Measurements from ENCODE around the gene CYTH1.

Gene CYTH1

GRCh38 chr17:78694805-78695531 lies 87.1 kb downstream of the CYTH1 start:
- WGBS, 2 experiments = 92 to 98% methylated on average over 16 of the region's 16 CpGs
- Histone ChIP-seq H3K36me3 (ENCODE audit: control insufficient read depth, insufficient read depth, low read length) (peaks cover 5% of the 10 kb centered on the region), H3K9me3 (ENCODE audit: control insufficient read depth, low read length) (no peaks in the 10 kb centered on the region), H3K4me1 (ENCODE audit: control insufficient read depth, insufficient read depth, low read length) (no peaks in the 10 kb centered on the region), H3K27ac (ENCODE audit: insufficient read depth, low read depth, low read length, poor library complexity, severe bottlenecking) (no peak overlapping the region), H3K27me3 (ENCODE audit: control insufficient read depth, insufficient read depth, low read length, poor library complexity, severe bottlenecking) (no peaks in the 10 kb centered on the region), H3K4me3 (ENCODE audit: insufficient read depth, low read depth, low read length) (no peak overlapping the region)

GRCh38 chr17:78693346-78694083 lies 88.6 kb downstream of the CYTH1 start:
- Histone ChIP-seq H3K4me3 (ENCODE audit: insufficient read depth, low read depth, low read length) (no peak overlapping the region), H3K9me3 (ENCODE audit: control insufficient read depth, low read length) (no peaks in the 10 kb centered on the region), H3K36me3 (ENCODE audit: control insufficient read depth, insufficient read depth, low read length) (peaks cover 5% of the 10 kb centered on the region), H3K4me1 (ENCODE audit: control insufficient read depth, insufficient read depth, low read length) (no peaks in the 10 kb centered on the region), H3K27me3 (ENCODE audit: control insufficient read depth, insufficient read depth, low read length, poor library complexity, severe bottlenecking) (no peaks in the 10 kb centered on the region), H3K27ac (ENCODE audit: insufficient read depth, low read depth, low read length, poor library complexity, severe bottlenecking) (no peak overlapping the region)
- 90 to 93% methylated on average over 7 to 8 of the region's 8 CpGs for WGBS, 2 experiments

GRCh38 chr17:78692460-78693010 lies 89.5 kb downstream of the CYTH1 start:
- H3K36me3 ChIP-seq (ENCODE audit: control insufficient read depth, insufficient read depth, low read length) = no peaks in the 10 kb centered on the region

GRCh38 chr17:78689029-78689428 lies 93.0 kb downstream of the CYTH1 start:
- Histone ChIP-seq H3K36me3 (ENCODE audit: control insufficient read depth, insufficient read depth, low read length) (no peaks in the 10 kb centered on the region), H3K27ac (ENCODE audit: insufficient read depth, low read depth, low read length, poor library complexity, severe bottlenecking) (no peak overlapping the region), H3K9me3 (ENCODE audit: control insufficient read depth, low read length) (no peaks in the 10 kb centered on the region), H3K4me3 (ENCODE audit: insufficient read depth, low read depth, low read length) (no peak overlapping the region), H3K4me1 (ENCODE audit: control insufficient read depth, insufficient read depth, low read length) (no peaks in the 10 kb centered on the region), H3K27me3 (ENCODE audit: control insufficient read depth, insufficient read depth, low read length, poor library complexity, severe bottlenecking) (no peaks in the 10 kb centered on the region)
- 93 to 94% methylated on average over 2 of the region's 2 CpGs for WGBS, 2 experiments

More at GRCh38 chr17:78692460-78693010, 89.5 kb downstream of the CYTH1 start:
- Histone ChIP-seq H3K9me3 (ENCODE audit: control insufficient read depth, low read length) (no peaks in the 10 kb centered on the region), H3K27me3 (ENCODE audit: control insufficient read depth, insufficient read depth, low read length, poor library complexity, severe bottlenecking) (no peaks in the 10 kb centered on the region), H3K4me1 (ENCODE audit: control insufficient read depth, insufficient read depth, low read length) (no peaks in the 10 kb centered on the region), H3K4me3 (ENCODE audit: insufficient read depth, low read depth, low read length) (no peak overlapping the region), H3K27ac (ENCODE audit: insufficient read depth, low read depth, low read length, poor library complexity, severe bottlenecking) (no peak overlapping the region)
- WGBS, 2 experiments = 93% methylated on average over 15 of the region's 15 CpGs

GRCh38 chr17:78687944-78688343 lies 94.1 kb downstream of the CYTH1 start:
- no peaks in the 10 kb centered on the region for H3K4me1 ChIP-seq (ENCODE audit: control insufficient read depth, insufficient read depth, low read length)
- no peak overlapping the region for H3K4me3 ChIP-seq (ENCODE audit: insufficient read depth, low read depth, low read length)
- H3K9me3 ChIP-seq (ENCODE audit: control insufficient read depth, low read length) = no peaks in the 10 kb centered on the region
- H3K27me3 ChIP-seq (ENCODE audit: control insufficient read depth, insufficient read depth, low read length, poor library complexity, severe bottlenecking) = no peaks in the 10 kb centered on the region
- 93 to 95% methylated on average over 6 to 7 of the region's 7 CpGs for WGBS, 2 experiments
- no peak overlapping the region for H3K27ac ChIP-seq (ENCODE audit: insufficient read depth, low read depth, low read length, poor library complexity, severe bottlenecking)
- no peaks in the 10 kb centered on the region for H3K36me3 ChIP-seq (ENCODE audit: control insufficient read depth, insufficient read depth, low read length)

- 92 to 98% methylated on average over 3 of the region's 3 CpGs for WGBS, 2 experiments
- Histone ChIP-seq H3K4me3 (ENCODE audit: insufficient read depth, low read depth, low read length) (no peak overlapping the region), H3K27me3 (ENCODE audit: control insufficient read depth, insufficient read depth, low read length, poor library complexity, severe bottlenecking) (no peaks in the 10 kb centered on the region), H3K36me3 (ENCODE audit: control insufficient read depth, insufficient read depth, low read length) (no peaks in the 10 kb centered on the region), H3K9me3 (ENCODE audit: control insufficient read depth, low read length) (no peaks in the 10 kb centered on the region), H3K27ac (ENCODE audit: insufficient read depth, low read depth, low read length, poor library complexity, severe bottlenecking) (no peak overlapping the region), H3K4me1 (ENCODE audit: control insufficient read depth, insufficient read depth, low read length) (no peaks in the 10 kb centered on the region)
Observed at GRCh38 chr17:78687125-78687524, 94.9 kb downstream of the CYTH1 start.

GRCh38 chr17:78684026-78684425 lies 98.0 kb downstream of the CYTH1 start:
- no peaks in the 10 kb centered on the region for H3K9me3 ChIP-seq (ENCODE audit: control insufficient read depth, low read length)
- H3K27ac ChIP-seq (ENCODE audit: insufficient read depth, low read depth, low read length, poor library complexity, severe bottlenecking) = no peak overlapping the region
- H3K27me3 ChIP-seq (ENCODE audit: control insufficient read depth, insufficient read depth, low read length, poor library complexity, severe bottlenecking) = no peaks in the 10 kb centered on the region
- no peak overlapping the region for H3K4me3 ChIP-seq (ENCODE audit: insufficient read depth, low read depth, low read length)
- 92 to 94% methylated on average over 6 of the region's 6 CpGs for WGBS, 2 experiments
- H3K36me3 ChIP-seq (ENCODE audit: control insufficient read depth, insufficient read depth, low read length) = no peaks in the 10 kb centered on the region
- H3K4me1 ChIP-seq (ENCODE audit: control insufficient read depth, insufficient read depth, low read length) = no peaks in the 10 kb centered on the region

- 93% methylated on average over 5 of the region's 5 CpGs for WGBS, 2 experiments
- H3K4me3 ChIP-seq (ENCODE audit: insufficient read depth, low read depth, low read length) = no peak overlapping the region
- H3K4me1 ChIP-seq (ENCODE audit: control insufficient read depth, insufficient read depth, low read length) = no peaks in the 10 kb centered on the region
Observed at GRCh38 chr17:78683408-78683961, 98.6 kb downstream of the CYTH1 start.

GRCh38 chr17:78682363-78682762 lies 99.7 kb downstream of the CYTH1 start:
- Histone ChIP-seq H3K27ac (ENCODE audit: insufficient read depth, low read depth, low read length, poor library complexity, severe bottlenecking) (no peak overlapping the region), H3K36me3 (ENCODE audit: control insufficient read depth, insufficient read depth, low read length) (no peaks in the 10 kb centered on the region), H3K27me3 (ENCODE audit: control insufficient read depth, insufficient read depth, low read length, poor library complexity, severe bottlenecking) (no peaks in the 10 kb centered on the region), H3K9me3 (ENCODE audit: control insufficient read depth, low read length) (no peaks in the 10 kb centered on the region), H3K4me1 (ENCODE audit: control insufficient read depth, insufficient read depth, low read length) (no peaks in the 10 kb centered on the region), H3K4me3 (ENCODE audit: insufficient read depth, low read depth, low read length) (no peak overlapping the region)
- WGBS, 2 experiments = 82 to 91% methylated on average over 2 of the region's 2 CpGs

More at GRCh38 chr17:78683408-78683961, 98.6 kb downstream of the CYTH1 start:
- Histone ChIP-seq H3K36me3 (ENCODE audit: control insufficient read depth, insufficient read depth, low read length) (no peaks in the 10 kb centered on the region), H3K27me3 (ENCODE audit: control insufficient read depth, insufficient read depth, low read length, poor library complexity, severe bottlenecking) (no peaks in the 10 kb centered on the region), H3K27ac (ENCODE audit: insufficient read depth, low read depth, low read length, poor library complexity, severe bottlenecking) (no peak overlapping the region), H3K9me3 (ENCODE audit: control insufficient read depth, low read length) (no peaks in the 10 kb centered on the region)

GRCh38 chr17:78680436-78680835 lies 101.6 kb downstream of the CYTH1 start:
- no peak overlapping the region for H3K4me3 ChIP-seq (ENCODE audit: insufficient read depth, low read depth, low read length)
- H3K4me1 ChIP-seq (ENCODE audit: control insufficient read depth, insufficient read depth, low read length) = no peaks in the 10 kb centered on the region
- WGBS, 2 experiments = 82 to 87% methylated on average over 11 to 12 of the region's 12 CpGs
- H3K27ac ChIP-seq (ENCODE audit: insufficient read depth, low read depth, low read length, poor library complexity, severe bottlenecking) = no peak overlapping the region
- H3K36me3 ChIP-seq (ENCODE audit: control insufficient read depth, insufficient read depth, low read length) = no peaks in the 10 kb centered on the region
- no peaks in the 10 kb centered on the region for H3K9me3 ChIP-seq (ENCODE audit: control insufficient read depth, low read length)
- no peaks in the 10 kb centered on the region for H3K27me3 ChIP-seq (ENCODE audit: control insufficient read depth, insufficient read depth, low read length, poor library complexity, severe bottlenecking)

Measured in ectodermal cell (in vitro differentiated cells).